ENCODE results near the gene ZNF892.

DNA sequence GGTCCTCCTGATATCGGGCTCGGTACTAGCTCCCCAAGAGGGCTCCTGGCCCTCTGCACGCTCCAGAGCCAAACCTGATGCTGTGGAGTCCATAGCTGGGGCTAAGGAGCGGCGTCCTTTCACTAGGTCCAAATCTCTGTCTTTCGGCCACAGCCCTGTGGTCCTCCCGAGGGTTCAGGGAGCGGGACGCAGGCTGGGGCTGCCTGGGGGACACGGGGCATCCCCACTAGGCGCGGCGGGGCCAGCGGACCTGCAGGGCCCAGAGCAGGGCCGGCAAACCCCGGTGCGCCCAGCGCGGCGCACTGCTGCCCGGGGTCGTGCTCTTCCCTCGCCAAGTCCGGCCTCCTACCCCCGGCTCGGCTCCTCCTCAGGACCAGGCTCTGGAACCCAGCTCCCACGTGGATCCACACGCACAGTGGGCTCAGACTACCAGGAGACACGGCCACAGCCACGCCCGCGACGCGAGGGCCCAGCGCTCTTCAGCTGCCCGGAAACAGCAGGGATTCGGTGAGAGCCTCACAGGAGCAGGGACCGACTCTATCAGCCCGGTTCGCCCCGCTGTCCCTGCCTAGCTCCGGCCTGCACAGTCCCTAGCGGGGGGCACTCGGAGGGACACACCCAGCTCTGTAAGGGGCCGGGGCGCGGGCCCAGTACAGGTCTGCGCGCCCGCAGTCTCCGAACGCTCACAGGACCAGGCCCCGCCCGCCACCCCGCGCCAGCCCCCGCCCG lies 48.3 kb upstream of the ZNF892 start:
- TF ChIP-seq, protein P1, sequence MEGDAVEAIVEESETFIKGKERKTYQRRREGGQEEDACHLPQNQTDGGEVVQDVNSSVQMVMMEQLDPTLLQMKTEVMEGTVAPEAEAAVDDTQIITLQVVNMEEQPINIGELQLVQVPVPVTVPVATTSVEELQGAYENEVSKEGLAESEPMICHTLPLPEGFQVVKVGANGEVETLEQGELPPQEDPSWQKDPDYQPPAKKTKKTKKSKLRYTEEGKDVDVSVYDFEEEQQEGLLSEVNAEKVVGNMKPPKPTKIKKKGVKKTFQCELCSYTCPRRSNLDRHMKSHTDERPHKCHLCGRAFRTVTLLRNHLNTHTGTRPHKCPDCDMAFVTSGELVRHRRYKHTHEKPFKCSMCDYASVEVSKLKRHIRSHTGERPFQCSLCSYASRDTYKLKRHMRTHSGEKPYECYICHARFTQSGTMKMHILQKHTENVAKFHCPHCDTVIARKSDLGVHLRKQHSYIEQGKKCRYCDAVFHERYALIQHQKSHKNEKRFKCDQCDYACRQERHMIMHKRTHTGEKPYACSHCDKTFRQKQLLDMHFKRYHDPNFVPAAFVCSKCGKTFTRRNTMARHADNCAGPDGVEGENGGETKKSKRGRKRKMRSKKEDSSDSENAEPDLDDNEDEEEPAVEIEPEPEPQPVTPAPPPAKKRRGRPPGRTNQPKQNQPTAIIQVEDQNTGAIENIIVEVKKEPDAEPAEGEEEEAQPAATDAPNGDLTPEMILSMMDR (optimal IDR thresholded peaks at IDR 0.05 in 1 of 3, IDR thresholded peaks at IDR 0.05 in 1 of 3, conservative IDR thresholded peaks at IDR 0.05 in 1 of 3; ENCODE audit: extremely low read depth in 1 of 3, insufficient read depth in 2 of 3, low read length in 3 of 3), result no peak
- TF ChIP-seq EZH2 (IDR thresholded peaks at IDR 0.05; ENCODE audit: low read length), result no peak

Measured in keratinocyte (primary cell).